Measurements from ENCODE around the gene MAK. TPM values are rescaled to one million over a fixed set of nuclear protein-coding genes. Genes with fewer than 3 reads are reported as not detected.

The MAK gene
- total and polyA plus RNA-seq, 2 of the 13 experiments (the other 11 are each of a cell fraction or from before 2014, with no cell fraction given): 0.04 TPM; not detected in 1

GRCh38 chr6:10720960-10721849 lies 117.1 kb downstream of the MAK start (continued):
- TF ChIP-seq TSC22D2 (CRISPR knock-in tag; IDR thresholded peaks at IDR 0.05; ENCODE audit: borderline replicate concordance): 0 out of 2 replicates have a peak, but pooled peaks have one; percentile 69
- TF ChIP-seq KDM4B (CRISPR knock-in tag; IDR thresholded peaks at IDR 0.05): peak; percentile 20; the same call in 1 of the 2 replicates
- TF ChIP-seq HDAC2 (CRISPR knock-in tag; IDR thresholded peaks at IDR 0.05): peak; percentile 50; the same call in 1 of the 2 replicates
- TF ChIP-seq, protein P1, sequence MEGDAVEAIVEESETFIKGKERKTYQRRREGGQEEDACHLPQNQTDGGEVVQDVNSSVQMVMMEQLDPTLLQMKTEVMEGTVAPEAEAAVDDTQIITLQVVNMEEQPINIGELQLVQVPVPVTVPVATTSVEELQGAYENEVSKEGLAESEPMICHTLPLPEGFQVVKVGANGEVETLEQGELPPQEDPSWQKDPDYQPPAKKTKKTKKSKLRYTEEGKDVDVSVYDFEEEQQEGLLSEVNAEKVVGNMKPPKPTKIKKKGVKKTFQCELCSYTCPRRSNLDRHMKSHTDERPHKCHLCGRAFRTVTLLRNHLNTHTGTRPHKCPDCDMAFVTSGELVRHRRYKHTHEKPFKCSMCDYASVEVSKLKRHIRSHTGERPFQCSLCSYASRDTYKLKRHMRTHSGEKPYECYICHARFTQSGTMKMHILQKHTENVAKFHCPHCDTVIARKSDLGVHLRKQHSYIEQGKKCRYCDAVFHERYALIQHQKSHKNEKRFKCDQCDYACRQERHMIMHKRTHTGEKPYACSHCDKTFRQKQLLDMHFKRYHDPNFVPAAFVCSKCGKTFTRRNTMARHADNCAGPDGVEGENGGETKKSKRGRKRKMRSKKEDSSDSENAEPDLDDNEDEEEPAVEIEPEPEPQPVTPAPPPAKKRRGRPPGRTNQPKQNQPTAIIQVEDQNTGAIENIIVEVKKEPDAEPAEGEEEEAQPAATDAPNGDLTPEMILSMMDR (CRISPR knock-in tag; IDR thresholded peaks at IDR 0.05): peak; percentile 51; the same call in 1 of the 2 replicates
- peak; percentile 52 for TF ChIP-seq HOXA3 (CRISPR knock-in tag; IDR thresholded peaks at IDR 0.05)
- peak; percentile 68 for TF ChIP-seq ZNF781 (CRISPR knock-in tag; IDR thresholded peaks at IDR 0.05; ENCODE audit: borderline replicate concordance, not compliant biosample characterization)
- TF ChIP-seq ZNF780A (CRISPR knock-in tag; IDR thresholded peaks at IDR 0.05): peak; percentile 72; the same call in 1 of the 2 replicates
- TF ChIP-seq ZMYM4 (CRISPR knock-in tag; IDR thresholded peaks at IDR 0.05): peak; percentile 92
- TF ChIP-seq ZNF101 (CRISPR knock-in tag; IDR thresholded peaks at IDR 0.05; ENCODE audit: borderline replicate concordance, low read depth): 0 out of 2 replicates have a peak, but pooled peaks have one; percentile 74
- peak; percentile 73 for TF ChIP-seq KAT8 (CRISPR knock-in tag; IDR thresholded peaks at IDR 0.05)
- peak; percentile 79; the same call in 1 of the 2 replicates for TF ChIP-seq TARDBP (CRISPR knock-in tag; IDR thresholded peaks at IDR 0.05)
- TF ChIP-seq ZNF264 (CRISPR knock-in tag; IDR thresholded peaks at IDR 0.05): peak; percentile 71; the same call in 1 of the 2 replicates
- TF ChIP-seq ZNF431 (CRISPR knock-in tag; IDR thresholded peaks at IDR 0.05; ENCODE audit: borderline replicate concordance, low read depth): peak; percentile 36; the same call in 1 of the 2 replicates
- peak; percentile 40 for TF ChIP-seq ELF1 (CRISPR knock-in tag; IDR thresholded peaks at IDR 0.05)
- peak; percentile 62; the same call in 1 of the 2 replicates for TF ChIP-seq SAP130 (CRISPR knock-in tag; IDR thresholded peaks at IDR 0.05; ENCODE audit: low read depth)
- TF ChIP-seq MNT (IDR thresholded peaks at IDR 0.05): peak; percentile 39; the same call in 1 of the 2 replicates
- peak; percentile 83; the same call in 1 of the 2 replicates for TF ChIP-seq REPIN1 (CRISPR knock-in tag; IDR thresholded peaks at IDR 0.05; ENCODE audit: borderline replicate concordance, low read depth)
- TF ChIP-seq ARNT2 (CRISPR knock-in tag; IDR thresholded peaks at IDR 0.05; ENCODE audit: low read depth): peak; percentile 75
- 0 out of 2 replicates have a peak, but pooled peaks have one; percentile 60 for TF ChIP-seq ZNF430 (CRISPR knock-in tag; IDR thresholded peaks at IDR 0.05)
- peak; percentile 16 for TF ChIP-seq TBL1XR1 (IDR thresholded peaks at IDR 0.05; ENCODE audit: borderline replicate concordance, low read length, partially characterized antibody)
- TF ChIP-seq ARID2 (CRISPR knock-in tag; IDR thresholded peaks at IDR 0.05; ENCODE audit: borderline replicate concordance): peak; percentile 24; the same call in 1 of the 2 replicates
- TF ChIP-seq ZNF792 (CRISPR knock-in tag; IDR thresholded peaks at IDR 0.05): peak; percentile 66; the same call in 1 of the 2 replicates
- TF ChIP-seq GTF2F1 (IDR thresholded peaks at IDR 0.05; ENCODE audit: low read length): peak; percentile 99
- 0 out of 2 replicates have a peak, but pooled peaks have one; percentile 21 for TF ChIP-seq ZNF44 (CRISPR knock-in tag; IDR thresholded peaks at IDR 0.05)
- TF ChIP-seq, protein P2, sequence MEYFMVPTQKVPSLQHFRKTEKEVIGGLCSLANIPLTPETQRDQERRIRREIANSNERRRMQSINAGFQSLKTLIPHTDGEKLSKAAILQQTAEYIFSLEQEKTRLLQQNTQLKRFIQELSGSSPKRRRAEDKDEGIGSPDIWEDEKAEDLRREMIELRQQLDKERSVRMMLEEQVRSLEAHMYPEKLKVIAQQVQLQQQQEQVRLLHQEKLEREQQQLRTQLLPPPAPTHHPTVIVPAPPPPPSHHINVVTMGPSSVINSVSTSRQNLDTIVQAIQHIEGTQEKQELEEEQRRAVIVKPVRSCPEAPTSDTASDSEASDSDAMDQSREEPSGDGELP (IDR thresholded peaks at IDR 0.05; ENCODE audit: borderline replicate concordance, low read depth): peak; percentile 34; the same call in 1 of the 2 replicates
- peak; percentile 68; the same call in 1 of the 2 replicates for TF ChIP-seq ZSCAN31 (CRISPR knock-in tag; IDR thresholded peaks at IDR 0.05; ENCODE audit: low read depth)
- TF ChIP-seq POLR2A (IDR thresholded peaks at IDR 0.05; ENCODE audit: insufficient read depth in 1 of 2, low read depth in 2 of 2, low read length in 2 of 2): peak; percentile 86 to 96
